C4-2B (cell line): ENCODE measurements around the gene KIAA0753.

Experiments
- H3K27ac ChIP-seq: fragments of 450-650 bp; 2 replicates; pipeline ENCODE4 v1.5.1; 2017
- ZFX ChIP-seq: fragments of 450-650 bp; IDR thresholded peaks from 2 replicates; pipeline ENCODE4 v1.6.1; 2017
- TF ChIP-seq, protein P1 (sequence below): fragments of 450-650 bp; conservative IDR thresholded peaks from 2 replicates; pipeline ENCODE4 v1.5.1; 2017; ENCODE audit warnings: mild to moderate bottlenecking

KIAA0753 gene

DNA sequence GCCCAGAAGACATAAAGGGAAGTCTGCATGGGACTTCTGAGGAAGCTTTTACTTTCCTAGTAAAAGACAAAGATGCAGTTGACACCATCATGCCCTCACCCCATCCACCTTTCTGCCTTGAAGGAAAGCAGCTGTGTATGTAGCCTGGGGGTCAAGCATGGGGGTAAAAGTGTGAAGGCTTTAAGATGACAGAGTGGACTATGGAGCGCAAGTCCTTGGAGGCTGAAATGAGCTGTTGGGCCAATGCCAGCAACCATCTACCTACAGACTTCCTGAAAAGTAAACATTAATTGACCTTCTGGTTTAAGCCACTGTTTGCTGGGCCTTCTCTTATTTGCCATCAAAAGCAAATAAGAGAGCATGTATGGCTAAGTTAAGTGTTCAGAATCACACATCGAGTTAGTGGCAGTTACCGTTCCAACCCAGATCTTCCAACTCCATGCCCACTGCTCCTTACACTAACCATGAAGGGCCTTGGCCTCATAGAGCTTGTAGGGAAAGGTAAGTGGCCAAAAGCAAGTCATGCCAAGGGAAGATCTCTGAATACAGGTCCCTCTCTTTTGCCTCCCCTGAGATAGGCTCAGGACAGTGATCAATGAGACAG, 42.7 kb upstream of the KIAA0753 start:
- H3K27ac ChIP-seq: peak overlapping the region; percentile 36
- no peak for TF ChIP-seq ZFX
- TF ChIP-seq, protein P1, sequence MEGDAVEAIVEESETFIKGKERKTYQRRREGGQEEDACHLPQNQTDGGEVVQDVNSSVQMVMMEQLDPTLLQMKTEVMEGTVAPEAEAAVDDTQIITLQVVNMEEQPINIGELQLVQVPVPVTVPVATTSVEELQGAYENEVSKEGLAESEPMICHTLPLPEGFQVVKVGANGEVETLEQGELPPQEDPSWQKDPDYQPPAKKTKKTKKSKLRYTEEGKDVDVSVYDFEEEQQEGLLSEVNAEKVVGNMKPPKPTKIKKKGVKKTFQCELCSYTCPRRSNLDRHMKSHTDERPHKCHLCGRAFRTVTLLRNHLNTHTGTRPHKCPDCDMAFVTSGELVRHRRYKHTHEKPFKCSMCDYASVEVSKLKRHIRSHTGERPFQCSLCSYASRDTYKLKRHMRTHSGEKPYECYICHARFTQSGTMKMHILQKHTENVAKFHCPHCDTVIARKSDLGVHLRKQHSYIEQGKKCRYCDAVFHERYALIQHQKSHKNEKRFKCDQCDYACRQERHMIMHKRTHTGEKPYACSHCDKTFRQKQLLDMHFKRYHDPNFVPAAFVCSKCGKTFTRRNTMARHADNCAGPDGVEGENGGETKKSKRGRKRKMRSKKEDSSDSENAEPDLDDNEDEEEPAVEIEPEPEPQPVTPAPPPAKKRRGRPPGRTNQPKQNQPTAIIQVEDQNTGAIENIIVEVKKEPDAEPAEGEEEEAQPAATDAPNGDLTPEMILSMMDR: no peak

DNA sequence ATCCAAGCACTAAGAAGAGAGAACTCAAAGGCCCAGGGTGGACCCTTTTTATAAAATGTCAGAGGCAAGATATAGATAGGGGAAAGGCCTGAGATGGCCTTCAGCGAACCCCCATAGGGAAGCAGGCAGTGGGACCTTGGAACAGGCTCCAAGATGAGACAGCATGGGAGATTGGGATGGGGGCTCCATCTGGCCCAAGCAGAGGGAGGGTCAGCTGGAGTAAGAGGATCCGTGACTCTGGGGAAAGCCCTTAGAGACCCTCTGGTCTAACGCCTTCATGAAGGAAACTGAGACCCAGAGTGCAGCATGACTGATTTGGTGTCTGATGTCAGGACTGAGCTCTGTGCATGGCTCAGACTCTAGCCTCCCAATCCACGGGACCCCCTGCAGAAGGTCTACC, 41.8 kb upstream of the KIAA0753 start:
- no peak for TF ChIP-seq ZFX
- TF ChIP-seq, protein P1: no peak
- H3K27ac ChIP-seq: no peak overlapping the region

DNA sequence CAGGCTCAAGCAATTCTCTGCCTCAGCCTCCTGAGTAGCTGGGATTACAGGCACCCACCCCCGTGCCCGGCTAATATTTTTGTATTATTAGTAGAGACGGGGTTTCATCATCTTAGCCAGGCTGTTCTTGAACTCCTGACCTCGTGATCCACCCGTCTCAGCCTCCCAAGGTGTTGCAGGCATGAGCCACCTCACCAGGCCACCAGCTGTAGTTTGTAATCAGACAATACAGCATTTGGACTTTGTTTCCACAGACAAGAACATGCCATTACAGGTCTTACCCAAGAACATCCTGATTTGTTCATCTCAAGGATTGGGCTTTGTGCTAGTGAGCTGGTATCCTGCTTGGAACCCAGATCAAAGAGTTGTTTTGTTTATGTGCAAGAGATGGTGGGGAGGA, 41.2 kb upstream of the KIAA0753 start:
- no peak overlapping the region for H3K27ac ChIP-seq
- TF ChIP-seq, protein P1: no peak
- TF ChIP-seq ZFX: no peak

GRCh38 chr17:6681176-6681575, 40.7 kb upstream of the KIAA0753 start:
- TF ChIP-seq, protein P1: no peak
- no peak for TF ChIP-seq ZFX

DNA sequence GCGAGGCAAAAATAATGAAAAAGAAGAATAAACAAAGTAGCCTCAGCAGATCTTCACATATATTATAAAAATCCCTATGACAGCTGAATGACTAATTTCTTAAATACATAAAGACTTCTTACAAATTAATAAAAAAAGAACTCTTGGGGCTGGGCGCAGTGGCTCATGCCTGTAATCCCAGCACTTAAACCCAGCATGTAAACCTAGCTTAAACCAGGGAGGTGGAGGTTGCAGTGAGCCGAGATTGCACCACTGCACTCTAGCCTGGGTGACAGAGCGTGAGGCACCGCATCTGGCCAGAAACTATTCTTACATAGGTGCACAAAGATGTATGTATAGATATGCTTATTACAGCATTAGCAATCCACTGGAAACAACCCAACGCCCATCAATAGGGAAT, 38.7 kb upstream of the KIAA0753 start:
- H3K27ac ChIP-seq: no peak overlapping the region
- TF ChIP-seq, protein P1: no peak
- TF ChIP-seq ZFX: no peak

More at GRCh38 chr17:6681176-6681575, 40.7 kb upstream of the KIAA0753 start:
- H3K27ac ChIP-seq: no peak overlapping the region

DNA sequence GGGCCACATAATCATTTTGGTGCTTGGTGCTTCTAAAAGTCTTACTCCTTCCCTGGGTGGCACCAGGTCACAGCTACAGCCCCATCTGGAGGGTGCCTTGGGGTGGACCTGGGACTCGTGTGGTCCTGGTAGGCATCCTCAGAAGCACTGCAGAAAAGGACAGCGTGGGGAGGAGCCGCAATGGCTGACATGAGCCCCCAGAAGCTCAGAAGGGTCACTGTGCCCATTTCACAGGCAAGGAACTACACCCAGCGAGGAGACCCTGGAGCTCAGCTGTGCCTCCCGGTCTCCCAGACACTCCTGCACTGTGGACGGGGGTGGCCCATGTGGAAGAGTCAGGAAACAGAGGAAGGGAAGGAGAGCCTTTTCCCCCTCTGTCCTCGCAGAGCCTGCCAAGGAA, 37.4 kb upstream of the KIAA0753 start:
- TF ChIP-seq, protein P1: no peak
- TF ChIP-seq ZFX: no peak
- H3K27ac ChIP-seq: no peak overlapping the region

- H3K27ac ChIP-seq: no peak overlapping the region
- TF ChIP-seq, protein P1: no peak
- no peak for TF ChIP-seq ZFX
Observed at GRCh38 chr17:6677158-6677831, 36.8 kb upstream of the KIAA0753 start.
